Erythroblast (primary cell): Measurements from ENCODE around the gene PPP1R12B.
"Not testable (repeated sequence)": the region's sequence is repeated elsewhere in the genome, so short reads cannot be mapped to it uniquely, and the experiment has no call there.

Experiments used
- DNase-seq, 2 experiments: peaks; one replicate each; lab custom pipeline; 2025; lab: John Stamatoyannopoulos, UW
- GATA1 ChIP-seq: IDR thresholded peaks from 2 replicates; pipeline ENCODE4 v1.6.1; 2011; ENCODE audit warnings: low read depth, mild to moderate bottlenecking, control low read depth, low read length, moderate library complexity
- POLR2A ChIP-seq: IDR thresholded peaks from 2 replicates; pipeline ENCODE4 v1.6.1; 2011; ENCODE audit warnings: mild to moderate bottlenecking, low read length

PPP1R12B gene

GRCh38 chr1:202405928-202406327 lies 57.4 kb downstream of the PPP1R12B start:
- DNase-seq, result no peak
- TF ChIP-seq POLR2A (no peak), GATA1 (no peak)

GRCh38 chr1:202406896-202407295 lies 58.4 kb downstream of the PPP1R12B start:
- not testable (repeated sequence) for DNase-seq

- not testable (repeated sequence) for DNase-seq
These were observed 58.9 kb downstream of the PPP1R12B start for GRCh38 chr1:202407378-202407777.

- not testable (repeated sequence) for DNase-seq
These were observed 61.8 kb downstream of the PPP1R12B start for GRCh38 chr1:202410251-202410650.

- DNase-seq, result not testable (repeated sequence)
These were observed 62.4 kb downstream of the PPP1R12B start for GRCh38 chr1:202410854-202411357.

GRCh38 chr1:202411422-202411821 lies 62.9 kb downstream of the PPP1R12B start:
- no peak for TF ChIP-seq POLR2A
- TF ChIP-seq GATA1, result no peak

GRCh38 chr1:202412421-202412820 lies 63.9 kb downstream of the PPP1R12B start:
- DNase-seq, result not testable (repeated sequence)

More at GRCh38 chr1:202411422-202411821, 62.9 kb downstream of the PPP1R12B start:
- DNase-seq, result no peak

- TF ChIP-seq POLR2A (no peak), GATA1 (no peak)
- no peak for DNase-seq
These were observed 68.1 kb downstream of the PPP1R12B start for GRCh38 chr1:202416641-202417040.

- not testable (repeated sequence) for DNase-seq
These were observed 68.6 kb downstream of the PPP1R12B start for GRCh38 chr1:202417141-202417540.

- DNase-seq, result not testable (repeated sequence)
These were observed 69.3 kb downstream of the PPP1R12B start for GRCh38 chr1:202417762-202418201.

GRCh38 chr1:202419731-202420130 lies 71.2 kb downstream of the PPP1R12B start:
- not testable (repeated sequence) for DNase-seq

- not testable (repeated sequence) for DNase-seq
These were observed 72.1 kb downstream of the PPP1R12B start for GRCh38 chr1:202420422-202421094.

- DNase-seq, result not testable (repeated sequence)
These were observed 74.2 kb downstream of the PPP1R12B start for GRCh38 chr1:202422709-202423108.

GRCh38 chr1:202424260-202424659 lies 75.8 kb downstream of the PPP1R12B start:
- not testable (repeated sequence) for DNase-seq

GRCh38 chr1:202430111-202430510 lies 81.6 kb downstream of the PPP1R12B start:
- not testable (repeated sequence) for DNase-seq

GRCh38 chr1:202432338-202432737 lies 83.8 kb downstream of the PPP1R12B start:
- not testable (repeated sequence) for DNase-seq
